Ovary (tissue), 9 donors: ENCODE results near the gene MSANTD2. TPM values are rescaled to one million over a fixed set of nuclear protein-coding genes. Genes with fewer than 3 reads are reported as not detected.
"Not testable (repeated sequence)": the region's sequence is repeated elsewhere in the genome, so short reads cannot be mapped to it uniquely, and the experiment has no call there.

Source experiments
- DNase-seq, 5 donors: peaks; one replicate each; pipeline ENCODE4 v3.0.0-alpha.2; 2019 to 2020
- H3K27ac ChIP-seq, 2 donors: fragments of 200-600 bp; one replicate each; pipeline versions ENCODE4 v1.5.1 to v1.8.0; 2019 to 2022
- H3K27me3 ChIP-seq: fragments of 200-600 bp; one replicate; pipeline ENCODE4 v1.8.0; 2022
- H3K36me3 ChIP-seq: fragments of 200-600 bp; sonication (generic); one replicate; pipeline ENCODE4 v1.5.1; 2019
- H3K4me1 ChIP-seq: one replicate; pipeline ENCODE4 v1.8.1; 2013; ENCODE audit warnings: mild to moderate bottlenecking, moderate library complexity; ENCODE audit not compliant: insufficient read depth
- H3K4me3 ChIP-seq: fragments of 200-600 bp; sonication (generic); one replicate; pipeline ENCODE4 v1.5.1; 2017
- H3K9me3 ChIP-seq, 2 donors: fragments of 200-600 bp in 1 of 2; sonication (generic) in 1 of 2; one replicate each; pipeline versions ENCODE4 v1.5.1 to v1.8.1; 2013 to 2019; ENCODE audit warnings: mild to moderate bottlenecking in 1 of 2, moderate library complexity in 1 of 2
- CTCF ChIP-seq, 3 donors: fragments of 450-650 bp in 2 of 3; fragments of 200-600 bp in 1 of 3; IDR thresholded peaks; one replicate each; pipeline versions ENCODE4 v1.5.1 to v1.8.0; 2016 to 2022; ENCODE audit warnings: antibody characterized with exemption in 3 of 3, mild to moderate bottlenecking in 1 of 3
- EP300 ChIP-seq: sonication (generic); formaldehyde crosslinking; IDR thresholded peaks from one replicate; pipeline ENCODE4 v1.6.1; 2017; ENCODE audit warnings: antibody characterized with exemption
- POLR2A ChIP-seq: fragments of 450-650 bp; IDR thresholded peaks from one replicate; pipeline ENCODE4 v1.6.1; 2017; ENCODE audit warnings: antibody characterized with exemption, mild to moderate bottlenecking, moderate library complexity
- WGBS, 3 donors: extraction: QIAGEN DNeasy Blood & Tissue Kit in 1 of 3; methylation state at CpG; one replicate each; pipeline versions ENCODE4 v1.1.5 to v1.1.7; 2013 to 2017; 5-methylcytosine and 5-hydroxymethylcytosine counted together
- intact Hi-C, 4 donors: fragments of 100-400 bp; cut with DNase I; formaldehyde crosslinking; loops; one replicate each; pipeline versions ENCODE4 v1.11.0 to v1.15.1; 2022 to 2023
- polyA plus RNA-seq, 2 donors: library from polyadenylated mRNA; stranded (reverse); fragments of 200-250 nt in 1 of 2; fragments of 350-450 nt in 1 of 2; fragmentation: Illumina TruSeq in 1 of 2; extraction: RNeasy Lipid Tissue Mini Kit (QIAGEN cat#74804) in 1 of 2; gene quantifications; one replicate each; pipeline ENCODE4 v1.2.3, GENCODE V29; 2013 to 2014
- total RNA-seq, 7 donors: library from RNA; depleted of rRNA in 2 of 7; stranded (reverse); fragments of >200 nt in 2 of 7; fragmentation: NEBNext Ultra II Directional in 3 of 7; extraction: Animal tissue kit (Norgen Biotek cat#: 25700) in 3 of 7; gene quantifications; one replicate each; pipeline versions ENCODE4 v1.1.0 to v1.2.4, GENCODE V29; 2016 to 2023
- donor health status: DM: no; HTN: no; CAD: no; lungs with moderate emphysema.
- donor health status: DM: no; HTN: no; CAD: no.
- donor health status: Bipolar disorder and iron deficiency.
- donor health status: DM: yes; HTN: yes; CAD: no.
- donor health status: DM: no; HTN: no; CAD: no.
- donor health status: DM: yes; HTN: yes; CAD: no.

MSANTD2 gene
- total and polyA plus RNA-seq, 9 donors = 9.9 to 19.4 (median 16.7) TPM

GRCh38 chr11:124779568-124779967 is 20.6 kb downstream of the MSANTD2 start:
- no peaks in the 10 kb centered on the region for H3K36me3 ChIP-seq
- no peak for DNase-seq
- WGBS, 3 donors = 41 to 56% (median 56%) methylated on average over 1 of the region's 1 CpG
- no peak overlapping the region for H3K27ac ChIP-seq
- no peaks in the 10 kb centered on the region for H3K27me3 ChIP-seq
- TF ChIP-seq POLR2A (no peak), EP300 (no peak), CTCF (IDR thresholded peaks at IDR 0.05) (no peak)
- no peaks in the 10 kb centered on the region for H3K9me3 ChIP-seq
- intact Hi-C loops = no loop called here
- no peak overlapping the region for H3K4me3 ChIP-seq
- H3K4me1 ChIP-seq = no peaks in the 10 kb centered on the region

- H3K36me3 ChIP-seq = no peaks in the 10 kb centered on the region
- intact Hi-C loops = no loop called here
- WGBS, 3 donors = 87 to 95% (median 90%) methylated on average over 2 of the region's 2 CpGs
- no peaks in the 10 kb centered on the region for H3K9me3 ChIP-seq
- H3K4me3 ChIP-seq = no peak overlapping the region
- DNase-seq = no peak
- TF ChIP-seq CTCF (IDR thresholded peaks at IDR 0.05) (no peak), POLR2A (no peak), EP300 (no peak)
- H3K27me3 ChIP-seq = no peaks in the 10 kb centered on the region
- no peaks in the 10 kb centered on the region for H3K4me1 ChIP-seq
- no peak overlapping the region for H3K27ac ChIP-seq
Observed at GRCh38 chr11:124778281-124778680, 21.9 kb downstream of the MSANTD2 start.

GRCh38 chr11:124776865-124777645 is 23.2 kb downstream of the MSANTD2 start:
- TF ChIP-seq EP300 (no peak), CTCF (IDR thresholded peaks at IDR 0.05) (no peak), POLR2A (no peak)
- no peaks in the 10 kb centered on the region for H3K9me3 ChIP-seq
- DNase-seq = no peak
- H3K27ac ChIP-seq = no peak overlapping the region
- H3K4me1 ChIP-seq = no peaks in the 10 kb centered on the region
- no peaks in the 10 kb centered on the region for H3K27me3 ChIP-seq
- WGBS, 3 donors = 87 to 91% (median 89%) methylated on average over 7 of the region's 7 CpGs
- intact Hi-C loops = no loop called here
- H3K4me3 ChIP-seq = no peak overlapping the region
- H3K36me3 ChIP-seq = no peaks in the 10 kb centered on the region

DNA sequence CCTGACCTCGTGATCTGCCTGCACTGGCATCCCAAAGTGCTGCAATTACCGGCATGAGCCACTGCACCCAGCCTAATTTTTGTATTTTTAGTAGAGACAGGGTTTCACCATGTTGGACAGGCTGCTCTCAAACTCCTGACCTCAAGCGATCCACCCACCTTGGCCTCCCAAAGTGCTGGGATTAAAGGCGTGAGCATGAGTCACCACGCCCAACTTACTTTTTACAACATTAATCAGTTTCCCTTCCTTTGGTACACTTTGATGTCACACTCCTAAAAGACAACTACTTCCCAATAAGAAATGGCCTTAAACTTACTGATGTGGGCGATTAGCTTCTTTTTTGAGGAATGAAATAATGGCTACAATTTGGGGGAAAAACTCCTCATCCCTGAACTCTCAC is 29.2 kb downstream of the MSANTD2 start:
- WGBS, 3 donors = 95 to 97% (median 95%) methylated on average over 6 of the region's 6 CpGs
- H3K4me1 ChIP-seq, H3K36me3 ChIP-seq, H3K9me3 ChIP-seq, H3K4me3 ChIP-seq, DNase-seq, H3K27me3 ChIP-seq, intact Hi-C loops, H3K27ac ChIP-seq: not testable (repeated sequence)
